Pancreas (tissue), 10 donors: ENCODE results near the gene GUCY1A1. TPM values are rescaled to one million over a fixed set of nuclear protein-coding genes. Genes with fewer than 3 reads are reported as not detected.

ENCODE experiments used
- ATAC-seq, 4 donors: fragments of 200-7000 bp; cut with Tn5 transposase; one replicate each; pipeline versions ENCODE4 v1.8.0 to v1.9.1; 2020; ENCODE audit warnings: mild to moderate bottlenecking in 4 of 4, moderate library complexity in 4 of 4
- DNase-seq, 6 donors: peaks; one replicate each; pipeline ENCODE4 v3.0.0-alpha.2; 2020
- FAIRE-seq: peaks from 2 replicates; lab custom pipeline; 2012; peaks lifted over from hg19 to GRCh38; lab: Jason Lieb, UNC
- H3K27ac ChIP-seq, 4 donors: fragments of 200-600 bp; sonication (generic); 1 replicate in 3 of 4; 2 replicates in 1 of 4; pipeline versions ENCODE4 v1.5.0 to v1.8.0; 2020
- H3K27me3 ChIP-seq, 4 donors: fragments of 200-600 bp; one replicate each; pipeline ENCODE4 v1.8.0; 2021
- H3K36me3 ChIP-seq, 3 donors: fragments of 200-600 bp; sonication (generic) in 1 of 3; one replicate each; pipeline versions ENCODE4 v1.5.0 to v1.8.0; 2020 to 2021
- H3K4me1 ChIP-seq, 3 donors: fragments of 200-600 bp; one replicate each; pipeline ENCODE4 v1.8.0; 2021
- H3K4me3 ChIP-seq, 4 donors: fragments of 200-600 bp; sonication (generic) in 2 of 4; one replicate each; pipeline versions ENCODE4 v1.5.0 to v1.8.0; 2020 to 2021
- H3K9me3 ChIP-seq, 4 donors: fragments of 200-600 bp; one replicate each; pipeline ENCODE4 v1.8.0; 2021
- CTCF ChIP-seq, 4 donors: fragments of 200-600 bp; sonication (generic) in 3 of 4; IDR thresholded peaks; one replicate each; pipeline versions ENCODE4 v1.5.0 to v1.8.0; 2021; ENCODE audit warnings: antibody characterized with exemption in 4 of 4
- WGBS, 2 donors: extraction: QIAGEN DNeasy Blood & Tissue Kit; methylation state at CpG; one replicate each; pipeline ENCODE4 v1.1.7; 2013; 5-methylcytosine and 5-hydroxymethylcytosine counted together
- intact Hi-C, 3 donors: fragments of 100-400 bp; cut with DNase I; formaldehyde crosslinking; loops; one replicate each; pipeline versions ENCODE4 v1.11.1 to v1.14.2; 2022
- polyA plus RNA-seq, 2 donors: library from polyadenylated mRNA; stranded (reverse); fragments of 200-250 nt; gene quantifications; one replicate each; pipeline ENCODE4 v1.2.3, GENCODE V29; 2013
- total RNA-seq, 6 donors: library from RNA; stranded (reverse); fragmentation: NEBNext Ultra II Directional in 4 of 6; extraction: Animal tissue kit (Norgen Biotek cat#: 25700) in 4 of 6; gene quantifications; one replicate each; pipeline versions ENCODE4 v1.2.1 to v1.2.4, GENCODE V29; 2021 to 2023
- donor health status: healthy with polysubstance abuse.
- donor health status: DM: no; HTN: no; CAD: no; lungs with moderate emphysema.
- donor health status: DM: no; HTN: no; CAD: no.
- donor health status: control.
- donor health status: control.
- donor health status: Bipolar disorder and iron deficiency.
- donor health status: DM: yes; HTN: yes; CAD: no.
- donor health status: DM: no; HTN: no; CAD: no.
- donor health status: DM: no; HTN: no; CAD: no.
- donor health status: DM: yes; HTN: yes; CAD: no.

The GUCY1A1 gene
- total and polyA plus RNA-seq, 8 donors = 4.2 to 26.4 (median 11.2) TPM

- peak in 2 of 4 donors; percentile 24 to 46 for ATAC-seq
- Histone ChIP-seq H3K4me1 (peaks cover 0 to 8% (median 0%) of the 10 kb centered on the region in 3 donors), H3K36me3 (no peaks in the 10 kb centered on the region), H3K9me3 (no peaks in the 10 kb centered on the region), H3K27ac (no peak overlapping the region), H3K4me3 (no peak overlapping the region), H3K27me3 (no peaks in the 10 kb centered on the region)
- 84 to 92% methylated on average over 2 of the region's 2 CpGs for WGBS, 2 donors
- no peak for TF ChIP-seq CTCF (IDR thresholded peaks at IDR 0.05)
- FAIRE-seq = no peak
- intact Hi-C loops = no loop called here
- DNase-seq = no peak
Measured at GRCh38 chr4:155769090-155769489, 102.4 kb downstream of the GUCY1A1 start.

- FAIRE-seq = no peak
- H3K27ac ChIP-seq = no peak overlapping the region
- 90 to 94% methylated on average over 8 of the region's 8 CpGs for WGBS, 2 donors
- intact Hi-C loops = no loop called here
- H3K9me3 ChIP-seq = no peaks in the 10 kb centered on the region
- H3K4me1 ChIP-seq = peaks cover 0 to 19% (median 13%) of the 10 kb centered on the region in 3 donors
- DNase-seq = no peak
- TF ChIP-seq CTCF (IDR thresholded peaks at IDR 0.05) = no peak
- no peak for ATAC-seq
- H3K4me3 ChIP-seq = no peak overlapping the region
- no peaks in the 10 kb centered on the region for H3K36me3 ChIP-seq
- H3K27me3 ChIP-seq = no peaks in the 10 kb centered on the region
Measured at GRCh38 chr4:155772459-155773195, 106.0 kb downstream of the GUCY1A1 start.

DNA sequence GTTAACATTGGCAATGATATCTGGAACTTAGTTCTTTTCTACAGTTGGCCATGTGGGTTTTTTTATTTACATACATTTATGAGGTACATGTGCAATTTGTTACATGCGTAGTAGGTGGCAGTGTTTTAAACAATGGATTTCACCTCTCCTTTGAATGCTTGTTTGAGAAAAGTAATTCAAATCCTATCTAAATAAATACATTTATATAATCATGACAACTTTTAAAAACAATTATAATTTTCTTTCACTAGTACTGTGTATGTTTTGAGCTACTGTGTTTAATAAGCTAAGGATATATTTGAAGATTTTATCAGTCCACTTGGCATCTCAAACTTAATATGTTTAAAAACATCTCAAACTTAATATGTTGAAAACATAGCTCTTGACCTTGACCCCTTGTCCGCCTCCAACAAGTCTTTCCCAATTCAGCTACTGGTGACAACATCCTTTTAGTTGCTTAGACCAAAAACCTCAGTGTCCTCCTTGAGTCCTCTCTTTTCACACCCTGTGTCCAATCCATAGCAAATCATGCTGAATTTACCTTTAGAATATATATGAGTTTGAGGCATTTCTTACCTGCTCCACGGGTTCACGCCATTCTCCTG lies 106.7 kb downstream of the GUCY1A1 start:
- intact Hi-C loops = no loop called here
- TF ChIP-seq CTCF (IDR thresholded peaks at IDR 0.05) = no peak
- H3K9me3 ChIP-seq = no peaks in the 10 kb centered on the region
- H3K4me1 ChIP-seq = peaks cover 0 to 20% (median 18%) of the 10 kb centered on the region in 3 donors
- DNase-seq (no peak), ATAC-seq (no peak), FAIRE-seq (peak; percentile 26)
- no peaks in the 10 kb centered on the region for H3K27me3 ChIP-seq
- H3K4me3 ChIP-seq = no peak overlapping the region
- WGBS, 2 donors = 90 to 92% methylated on average over 4 of the region's 4 CpGs
- H3K36me3 ChIP-seq = no peaks in the 10 kb centered on the region
- H3K27ac ChIP-seq = no peak overlapping the region

GRCh38 chr4:155774033-155774432 lies 107.4 kb downstream of the GUCY1A1 start:
- 63 to 71% methylated on average over 4 of the region's 4 CpGs for WGBS, 2 donors
- FAIRE-seq (no peak), ATAC-seq (no peak)

More at GRCh38 chr4:155774033-155774432, 107.4 kb downstream of the GUCY1A1 start:
- TF ChIP-seq CTCF (IDR thresholded peaks at IDR 0.05) = no peak
- Histone ChIP-seq H3K36me3 (no peaks in the 10 kb centered on the region), H3K4me1 (peaks cover 0 to 25% (median 20%) of the 10 kb centered on the region in 3 donors), H3K9me3 (no peaks in the 10 kb centered on the region), H3K27me3 (no peaks in the 10 kb centered on the region), H3K27ac (no peak overlapping the region), H3K4me3 (no peak overlapping the region)
- intact Hi-C loops = no loop called here
- no peak for DNase-seq
